ENCODE data around the gene COMT. TPM values are rescaled to one million over a fixed set of nuclear protein-coding genes. Genes with fewer than 3 reads are reported as not detected.

COMT gene
- total and polyA plus RNA-seq, 9 of the 15 experiments (the other 6 are each of a cell fraction or from before 2014, with no cell fraction given): 12.5 to 351 (median 155) TPM

DNA sequence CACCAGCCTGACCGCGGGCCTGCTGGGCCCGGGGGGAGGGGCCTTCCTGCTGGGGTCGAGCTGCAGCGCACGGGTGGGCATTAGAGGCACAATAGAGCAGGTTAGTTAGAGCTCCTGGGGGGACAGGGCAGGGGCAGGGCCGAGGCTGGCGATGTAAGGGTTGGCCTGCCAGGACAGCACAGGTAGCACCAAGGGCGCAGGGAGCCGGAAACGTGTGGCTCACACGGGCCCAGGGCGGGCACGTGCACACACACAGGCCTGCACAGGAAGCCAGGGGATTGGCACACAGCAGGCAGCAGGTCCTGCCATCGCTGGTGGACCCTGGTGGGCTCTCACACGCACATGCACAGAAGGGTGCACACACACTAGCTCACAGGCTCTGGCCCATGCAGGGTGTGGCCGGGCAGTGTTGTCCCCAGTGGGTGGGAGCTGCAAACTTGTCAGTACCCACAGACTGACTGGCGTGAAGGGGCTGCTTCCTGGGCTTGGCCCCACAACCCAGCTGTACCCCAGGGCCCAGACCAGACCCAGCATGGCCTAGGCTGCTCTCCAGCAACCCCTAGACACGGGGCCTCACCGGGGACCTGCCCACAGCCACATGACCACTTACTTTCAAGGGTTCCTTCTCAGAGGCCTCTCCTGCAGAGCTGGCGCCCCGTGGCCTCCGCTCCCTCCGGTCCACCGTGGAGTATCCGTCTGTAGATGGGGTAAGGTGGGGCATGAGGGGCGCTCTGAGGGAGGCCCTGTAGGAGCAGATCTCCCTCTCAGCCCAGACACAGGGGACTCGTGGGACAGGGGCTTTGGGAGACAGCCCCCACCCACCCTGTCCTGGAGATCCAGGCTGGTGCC lies 29.9 kb downstream of the COMT start:
- no peak for FAIRE-seq
- peak overlapping the region in 1 of 2 experiments; percentile 59; a peak in 2 of 4 replicates for H3K9ac ChIP-seq (ENCODE audit: insufficient read depth in 1 of 2, low read depth in 2 of 2, low read length in 2 of 2)
- peaks cover 21% of the 10 kb centered on the region for H3K9me1 ChIP-seq (ENCODE audit: control insufficient read depth, insufficient read depth, low read length)
- peaks cover 18 to 85% of the 10 kb centered on the region in 2 experiments for H3K4me1 ChIP-seq (replicated peaks in 1 of 2; ENCODE audit: control insufficient read depth in 2 of 2, insufficient read depth in 2 of 2, low read length in 2 of 2)
- in situ Hi-C loops (cut with MboI) (loop anchor here (5.0 kb wide), 3 partner anchors 41 to 156 kb away; no protein-coding TSS in a partner anchor), intact Hi-C loops (cut with micrococcal nuclease) (loop anchor here (10.0 kb wide), 2 partner anchors 263 to 323 kb away; no protein-coding TSS in a partner anchor)
- H3K27ac ChIP-seq (ENCODE audit: extremely low read depth, low read depth, low read length): no peak overlapping the region
- no peaks in the 10 kb centered on the region for H3K9me3 ChIP-seq (replicated peaks; ENCODE audit: control insufficient read depth, insufficient read depth, low read depth, low read length)
- H3K79me2 ChIP-seq (ENCODE audit: control insufficient read depth, insufficient read depth, low read length): no peaks in the 10 kb centered on the region
- ATAC-seq: no peak
- CTCF ChIA-PET (ENCODE audit: low intra/inter-chr PET ratio): interaction anchor here (1.1 to 4.2 kb wide), 8 partner anchors 41 to 298 kb away, joined by 3 to 109 read pairs (median 13); partner anchors contain the start of genes ARVCF and ZDHHC8
- BruUV-seq (replicated peaks): no TSS peak
- peaks cover 53% of the 10 kb centered on the region for H4K20me1 ChIP-seq (replicated peaks; ENCODE audit: control insufficient read depth, insufficient read depth, low read length)
- no peak overlapping the region for H2AFZ ChIP-seq (ENCODE audit: low read depth, low read length)
- H3K27me3 ChIP-seq (ENCODE audit: control insufficient read depth in 2 of 2, insufficient read depth in 2 of 2, low read length in 2 of 2): no peaks in the 10 kb centered on the region
- peaks cover 63% of the 10 kb centered on the region; the same call in 2 of the 3 replicates for H3K36me3 ChIP-seq (ENCODE audit: control insufficient read depth, insufficient read depth, low read length)
- WGBS (ENCODE audit: insufficient coverage, low coverage, missing lambda C conversion rate): 75% methylated on average over 28 of the region's 28 CpGs
- no peak overlapping the region for H3K4me3 ChIP-seq
- H3K4me2 ChIP-seq (ENCODE audit: insufficient read depth, low read length): no peak overlapping the region
- no peak for DNase-seq (ENCODE audit: extremely low read depth in 1 of 4, low spot score in 3 of 4)
- POLR2A ChIA-PET: interaction anchor here (0.6 to 13.7 kb wide), 19 partner anchors 8 to 166 kb away, joined by 3 to 115 read pairs (median 4); partner anchors contain the start of genes DGCR8, RANBP1, TANGO2 and TRMT2A
- TF ChIP-seq, protein P1, sequence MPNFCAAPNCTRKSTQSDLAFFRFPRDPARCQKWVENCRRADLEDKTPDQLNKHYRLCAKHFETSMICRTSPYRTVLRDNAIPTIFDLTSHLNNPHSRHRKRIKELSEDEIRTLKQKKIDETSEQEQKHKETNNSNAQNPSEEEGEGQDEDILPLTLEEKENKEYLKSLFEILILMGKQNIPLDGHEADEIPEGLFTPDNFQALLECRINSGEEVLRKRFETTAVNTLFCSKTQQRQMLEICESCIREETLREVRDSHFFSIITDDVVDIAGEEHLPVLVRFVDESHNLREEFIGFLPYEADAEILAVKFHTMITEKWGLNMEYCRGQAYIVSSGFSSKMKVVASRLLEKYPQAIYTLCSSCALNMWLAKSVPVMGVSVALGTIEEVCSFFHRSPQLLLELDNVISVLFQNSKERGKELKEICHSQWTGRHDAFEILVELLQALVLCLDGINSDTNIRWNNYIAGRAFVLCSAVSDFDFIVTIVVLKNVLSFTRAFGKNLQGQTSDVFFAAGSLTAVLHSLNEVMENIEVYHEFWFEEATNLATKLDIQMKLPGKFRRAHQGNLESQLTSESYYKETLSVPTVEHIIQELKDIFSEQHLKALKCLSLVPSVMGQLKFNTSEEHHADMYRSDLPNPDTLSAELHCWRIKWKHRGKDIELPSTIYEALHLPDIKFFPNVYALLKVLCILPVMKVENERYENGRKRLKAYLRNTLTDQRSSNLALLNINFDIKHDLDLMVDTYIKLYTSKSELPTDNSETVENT (CRISPR knock-in tag; IDR thresholded peaks at IDR 0.05): 0 out of 2 replicates have a peak, but pooled peaks have one; percentile 6
- TF ChIP-seq ZBTB7A (IDR thresholded peaks at IDR 0.05; ENCODE audit: borderline replicate concordance, control insufficient read depth, low read depth, low read length) (peak; percentile 5; the same call in 1 of the 2 replicates), MYBL2 (IDR thresholded peaks at IDR 0.05; ENCODE audit: low read depth) (no peak), MYBL2 (CRISPR knock-in tag; IDR thresholded peaks at IDR 0.05; ENCODE audit: borderline replicate concordance) (no peak), DPF2 (IDR thresholded peaks at IDR 0.05) (no peak), CAMTA2 (CRISPR knock-in tag; conservative IDR thresholded peaks at IDR 0.05) (peak; percentile 94), FOXJ3 (CRISPR knock-in tag; IDR thresholded peaks at IDR 0.05) (no peak), STAT5A (IDR thresholded peaks at IDR 0.05; ENCODE audit: borderline replicate concordance, low read length) (no peak), ZNF444 (CRISPR knock-in tag; IDR thresholded peaks at IDR 0.05) (peak; percentile 15; the same call in 1 of the 2 replicates), PTRF (tag; IDR thresholded peaks at IDR 0.05) (no peak)
- TF ChIP-seq, protein P2, sequence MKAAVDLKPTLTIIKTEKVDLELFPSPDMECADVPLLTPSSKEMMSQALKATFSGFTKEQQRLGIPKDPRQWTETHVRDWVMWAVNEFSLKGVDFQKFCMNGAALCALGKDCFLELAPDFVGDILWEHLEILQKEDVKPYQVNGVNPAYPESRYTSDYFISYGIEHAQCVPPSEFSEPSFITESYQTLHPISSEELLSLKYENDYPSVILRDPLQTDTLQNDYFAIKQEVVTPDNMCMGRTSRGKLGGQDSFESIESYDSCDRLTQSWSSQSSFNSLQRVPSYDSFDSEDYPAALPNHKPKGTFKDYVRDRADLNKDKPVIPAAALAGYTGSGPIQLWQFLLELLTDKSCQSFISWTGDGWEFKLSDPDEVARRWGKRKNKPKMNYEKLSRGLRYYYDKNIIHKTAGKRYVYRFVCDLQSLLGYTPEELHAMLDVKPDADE (conservative IDR thresholded peaks at IDR 0.05; ENCODE audit: control insufficient read depth, low read depth, low read length): 0 out of 2 replicates have a peak, but pooled peaks have one; percentile 7
- TF ChIP-seq, protein P3, sequence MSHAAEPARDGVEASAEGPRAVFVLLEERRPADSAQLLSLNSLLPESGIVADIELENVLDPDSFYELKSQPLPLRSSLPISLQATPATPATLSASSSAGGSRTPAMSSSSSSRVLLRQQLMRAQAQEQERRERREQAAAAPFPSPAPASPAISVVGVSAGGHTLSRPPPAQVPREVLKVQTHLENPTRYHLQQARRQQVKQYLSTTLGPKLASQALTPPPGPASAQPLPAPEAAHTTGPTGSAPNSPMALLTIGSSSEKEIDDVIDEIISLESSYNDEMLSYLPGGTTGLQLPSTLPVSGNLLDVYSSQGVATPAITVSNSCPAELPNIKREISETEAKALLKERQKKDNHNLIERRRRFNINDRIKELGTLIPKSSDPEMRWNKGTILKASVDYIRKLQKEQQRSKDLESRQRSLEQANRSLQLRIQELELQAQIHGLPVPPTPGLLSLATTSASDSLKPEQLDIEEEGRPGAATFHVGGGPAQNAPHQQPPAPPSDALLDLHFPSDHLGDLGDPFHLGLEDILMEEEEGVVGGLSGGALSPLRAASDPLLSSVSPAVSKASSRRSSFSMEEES (CRISPR knock-in tag; IDR thresholded peaks at IDR 0.05): 0 out of 2 replicates have a peak, but pooled peaks have one; percentile 1
